ENCODE measurements around the gene NEGR1.

Gene NEGR1

DNA sequence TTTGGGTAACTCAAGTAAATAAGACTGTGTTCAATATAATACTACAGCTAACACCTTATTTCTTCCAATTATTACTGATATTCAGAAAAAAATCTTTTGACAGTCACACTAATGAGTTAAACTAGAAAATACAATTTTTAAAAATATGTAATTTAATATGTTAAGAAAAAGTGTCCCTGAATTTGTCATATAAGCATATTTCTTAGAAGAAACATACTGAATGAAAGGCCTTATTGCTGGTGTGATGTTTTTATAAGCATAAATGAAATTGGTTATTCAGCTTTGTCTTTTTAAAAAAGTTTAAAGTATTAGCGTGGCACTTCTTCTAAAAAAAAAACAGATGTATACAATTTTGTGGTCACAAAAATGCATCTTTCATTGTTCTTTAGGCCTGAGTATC lies 267.3 kb downstream of the NEGR1 start:
- DNase-seq: no peak

DNA sequence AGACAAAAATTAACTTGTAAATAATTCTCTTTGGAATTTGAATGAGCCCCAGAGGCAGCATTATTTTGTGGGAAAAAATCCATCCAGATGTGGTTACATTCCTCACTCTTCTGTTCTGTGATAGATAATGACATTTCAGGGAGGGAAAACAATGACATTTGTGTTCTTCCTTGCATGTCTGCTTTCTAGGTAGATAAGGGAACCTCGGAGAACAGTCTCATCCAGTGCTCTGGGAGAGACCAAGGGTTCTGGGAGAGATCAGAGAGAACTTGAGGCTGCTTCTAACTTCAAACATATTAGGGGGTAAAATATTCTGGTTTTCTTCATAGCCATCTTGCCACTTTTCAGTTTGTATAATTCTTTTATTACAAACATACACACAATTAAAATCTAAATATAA lies 269.2 kb downstream of the NEGR1 start:
- no peak for DNase-seq

DNA sequence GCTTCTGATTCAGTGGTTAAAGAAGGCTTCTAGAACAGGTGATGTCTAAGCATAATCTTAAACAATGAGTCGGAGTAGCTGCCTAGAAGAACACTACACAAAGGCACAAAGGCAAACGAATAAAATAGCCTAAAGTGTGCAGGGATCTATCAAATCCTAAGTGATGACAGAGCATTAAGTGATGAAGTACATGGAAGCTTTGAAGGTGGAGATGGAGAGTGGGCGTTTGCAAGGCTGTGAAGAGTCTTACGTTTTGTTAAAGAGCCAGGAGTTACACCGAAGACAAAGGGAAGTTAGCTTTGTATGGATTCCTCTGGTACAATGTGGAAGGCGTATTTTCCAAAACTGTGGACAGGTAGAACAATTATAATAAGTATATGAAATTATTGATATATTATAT lies 270.6 kb downstream of the NEGR1 start:
- DNase-seq: no peak

- DNase-seq: no peak
Observed at GRCh38 chr1:72010094-72010431, 272.3 kb downstream of the NEGR1 start.

GRCh38 chr1:72009173-72010093 lies 272.9 kb downstream of the NEGR1 start:
- DNase-seq: no peak

- DNase-seq: no peak
Observed at GRCh38 chr1:72007312-72007711, 275.0 kb downstream of the NEGR1 start.

DNA sequence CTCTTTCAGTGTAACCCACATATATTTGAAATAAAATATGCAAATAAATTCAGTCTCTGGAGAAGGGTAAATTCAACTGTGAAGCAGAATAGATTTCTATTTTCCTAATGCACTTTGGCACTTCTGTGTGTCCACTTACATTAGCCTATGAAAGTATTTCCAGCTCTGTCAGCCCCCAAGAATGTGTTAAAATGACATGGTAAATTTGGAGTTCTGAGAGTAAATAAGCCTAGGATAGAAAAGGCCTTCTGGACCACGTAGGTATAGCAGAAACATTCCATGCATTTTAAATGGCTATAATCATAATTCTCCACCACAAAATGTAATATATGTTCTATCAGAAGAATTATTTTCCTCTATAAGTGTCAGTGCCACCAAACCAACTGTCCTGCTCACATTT lies 276.2 kb downstream of the NEGR1 start:
- no peak for DNase-seq

DNA sequence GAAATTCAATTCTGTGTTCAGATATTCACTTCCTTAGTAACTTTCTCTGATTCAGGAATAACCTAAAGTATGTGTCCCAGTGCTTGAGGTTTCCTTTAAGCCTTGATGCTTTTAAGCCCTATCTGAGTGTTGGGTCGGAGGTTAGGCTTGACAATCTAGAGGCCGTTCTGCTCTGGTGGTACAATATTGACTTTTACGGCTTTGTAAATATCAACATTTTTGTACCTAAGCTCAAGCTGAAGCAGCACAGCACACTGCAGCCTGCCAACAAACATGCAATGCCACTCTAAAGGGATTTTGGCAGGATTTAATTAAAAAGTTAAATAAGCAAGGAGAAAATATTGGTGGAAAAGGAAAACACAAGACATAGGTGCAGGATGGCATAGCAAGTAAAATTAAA lies 279.2 kb downstream of the NEGR1 start:
- no peak for DNase-seq

DNA sequence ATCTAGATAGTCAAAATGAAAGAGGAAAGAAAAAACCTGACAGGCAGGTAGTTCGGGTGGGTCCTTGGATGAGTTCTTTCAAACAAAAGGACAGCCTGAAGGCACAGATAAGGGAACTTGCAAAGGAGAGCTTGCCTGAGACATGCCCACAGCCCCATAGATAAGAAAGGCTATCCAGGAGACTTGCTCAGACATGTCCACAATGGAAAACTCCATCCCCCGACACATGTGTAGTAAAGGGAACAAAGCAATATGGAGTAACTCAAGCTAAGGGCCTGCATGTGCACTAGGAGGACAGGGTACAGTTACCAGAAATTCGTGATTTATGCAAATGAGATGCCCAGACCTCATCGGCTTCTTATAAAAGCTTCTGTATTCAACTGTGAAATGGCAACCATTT lies 281.5 kb downstream of the NEGR1 start:
- DNase-seq: no peak

DNA sequence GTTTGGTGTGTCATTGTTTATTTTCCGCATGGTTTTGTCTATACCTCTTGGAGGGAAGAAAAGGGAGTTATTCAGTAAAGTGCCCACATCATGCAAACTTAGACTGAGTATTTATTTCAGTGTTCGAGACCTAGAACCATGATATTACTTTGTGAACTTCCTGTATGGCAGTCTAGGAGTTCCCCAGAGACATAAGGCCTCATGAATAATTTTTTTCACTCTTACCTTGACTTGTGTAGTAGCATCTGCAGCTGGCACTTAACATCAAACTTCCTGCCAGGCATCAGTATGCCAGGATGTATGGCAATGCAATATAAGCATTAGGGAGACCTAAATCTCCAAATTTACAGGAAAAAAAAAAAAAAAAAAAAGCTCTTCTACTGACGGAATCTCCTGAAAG lies 287.7 kb downstream of the NEGR1 start:
- no peak for DNase-seq

DNA sequence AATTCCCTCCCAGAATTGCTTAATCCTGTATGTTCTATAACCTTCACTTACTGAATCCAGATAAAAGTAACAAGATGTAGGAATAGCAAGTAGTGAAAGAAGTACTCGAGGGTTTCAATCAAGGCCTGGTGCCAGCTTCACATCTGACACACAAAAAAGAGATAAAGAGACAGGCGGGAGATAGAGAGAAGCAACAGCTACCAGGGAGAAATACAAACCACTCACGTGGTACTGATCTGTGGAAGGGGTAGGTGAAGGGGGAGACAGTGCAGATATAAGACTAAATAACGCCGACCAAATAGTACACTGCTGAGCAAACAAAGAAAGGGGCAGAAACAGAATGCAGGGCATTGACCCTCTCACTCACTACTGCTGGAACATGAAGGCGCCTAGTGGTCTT lies 295.2 kb downstream of the NEGR1 start:
- no peak for DNase-seq

- DNase-seq: no peak
Observed at GRCh38 chr1:71986160-71986559, 296.2 kb downstream of the NEGR1 start.

- DNase-seq: no peak
Observed at GRCh38 chr1:71980556-71980955, 301.8 kb downstream of the NEGR1 start.

GRCh38 chr1:71979882-71980281 lies 302.5 kb downstream of the NEGR1 start:
- no peak for DNase-seq

GRCh38 chr1:71967670-71968069 lies 314.7 kb downstream of the NEGR1 start:
- no peak for DNase-seq

DNA sequence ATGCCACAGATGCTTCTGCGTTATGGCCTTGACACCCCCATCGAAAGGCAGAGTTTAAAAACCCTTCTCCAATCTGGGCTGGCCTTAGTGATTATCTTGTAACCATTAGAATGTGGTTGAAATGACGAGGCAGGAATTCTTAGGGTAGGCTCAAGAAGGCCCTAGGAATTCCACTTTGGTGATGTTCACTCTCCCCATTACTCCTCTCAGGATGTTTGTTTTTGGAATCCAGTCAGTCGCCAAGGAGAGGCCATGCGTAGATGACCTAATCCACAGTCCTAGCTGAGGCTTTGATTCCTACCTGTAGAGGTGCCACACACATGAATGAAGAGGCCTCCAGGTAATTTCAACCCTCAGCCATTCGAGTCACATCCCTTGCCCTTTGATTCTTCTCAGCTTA lies 318.2 kb downstream of the NEGR1 start:
- no peak for DNase-seq

- no peak for DNase-seq
Observed at GRCh38 chr1:71956613-71957285, 325.6 kb downstream of the NEGR1 start.

DNA sequence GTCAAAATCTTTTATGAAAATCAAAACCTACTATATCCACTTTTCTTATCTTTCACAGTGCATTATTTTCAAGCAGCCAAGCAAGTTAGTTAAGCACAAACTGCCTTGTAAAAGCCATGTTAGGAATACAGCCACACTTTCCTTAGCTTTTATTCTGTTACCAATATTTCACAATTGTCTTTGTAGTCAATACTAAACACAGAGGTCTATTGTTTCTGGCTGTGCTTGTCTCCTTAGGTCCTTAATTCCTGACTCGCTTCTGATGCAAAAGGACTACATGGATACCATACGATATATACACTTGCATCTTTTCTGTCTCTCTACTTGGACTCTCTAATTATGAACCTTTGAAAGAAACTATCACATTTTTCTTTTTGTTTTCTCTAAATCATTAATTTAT lies 331.8 kb downstream of the NEGR1 start:
- DNase-seq: no peak

DNA sequence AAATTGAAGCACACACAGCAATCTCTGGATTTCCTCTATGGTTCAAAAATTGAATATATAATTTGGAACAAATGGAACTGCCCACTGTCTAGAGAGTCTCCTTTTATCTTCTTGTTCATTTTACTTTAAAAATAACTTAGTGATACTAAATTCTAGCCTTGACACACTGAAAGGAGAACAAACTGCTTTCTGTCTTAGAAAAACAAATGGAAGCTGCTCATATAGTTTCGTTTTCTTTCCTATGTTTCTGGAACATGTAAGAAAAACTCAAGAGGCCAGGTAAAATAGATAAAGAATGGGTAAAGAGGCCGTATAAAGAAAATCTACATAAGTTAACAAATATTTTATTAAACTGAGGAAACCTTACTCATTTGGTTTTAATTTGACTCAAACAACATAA lies 332.7 kb downstream of the NEGR1 start:
- DNase-seq: no peak

DNA sequence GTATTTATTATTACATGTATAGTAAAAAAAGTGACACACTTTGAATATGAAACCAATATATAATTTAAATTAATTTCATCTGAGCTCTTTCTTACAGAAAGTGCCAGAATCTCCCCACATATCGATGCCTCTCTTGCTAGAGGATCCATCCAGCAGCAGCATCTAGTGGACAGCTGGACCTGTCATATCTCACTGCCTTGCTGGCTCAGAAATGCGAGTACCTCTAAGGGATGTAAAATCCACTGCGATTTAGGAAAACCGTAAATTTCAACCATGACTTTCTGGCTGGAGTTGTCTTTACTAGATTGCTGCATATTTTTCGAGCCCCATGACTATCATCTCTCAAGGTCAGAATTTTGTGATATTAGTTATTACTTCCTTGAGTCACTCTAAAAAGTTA lies 333.8 kb downstream of the NEGR1 start:
- DNase-seq: no peak

DNA sequence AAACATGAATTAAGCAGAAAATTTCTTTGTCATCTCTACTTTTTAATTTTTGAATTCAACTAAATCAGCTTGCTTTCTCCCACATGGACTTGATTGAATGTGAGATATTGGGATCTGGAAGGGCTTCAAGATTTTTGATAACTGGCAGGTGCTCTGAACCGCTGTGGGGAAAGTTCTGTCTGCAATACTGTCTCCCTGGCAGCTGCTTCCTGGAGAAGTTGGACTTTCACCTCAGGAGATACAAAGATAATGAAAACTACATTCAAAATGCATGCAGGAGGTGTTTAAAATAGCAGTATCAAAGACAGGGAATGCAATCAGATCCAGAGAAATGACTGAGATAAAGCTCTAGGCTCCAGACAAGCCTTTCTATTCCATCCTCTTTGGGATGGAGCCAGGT lies 338.3 kb downstream of the NEGR1 start:
- no peak for DNase-seq

DNA sequence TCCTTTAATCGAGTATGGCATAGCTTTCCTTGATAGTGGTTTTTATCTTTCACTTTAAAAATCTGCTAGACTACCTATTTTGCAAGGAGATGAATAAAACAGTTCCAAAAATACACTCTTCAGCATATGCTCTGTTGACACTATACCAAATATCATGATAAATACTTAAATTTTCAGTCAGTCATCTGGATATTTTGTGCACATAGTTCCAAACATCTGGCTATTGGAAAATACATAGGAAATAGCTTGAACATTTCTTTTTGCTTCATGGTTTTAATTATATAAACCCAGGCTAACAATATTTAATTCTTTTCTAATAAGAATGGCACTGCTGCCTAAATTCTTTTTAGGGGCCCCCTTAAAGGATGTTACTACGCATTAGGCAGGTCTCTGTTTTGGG lies 342.1 kb downstream of the NEGR1 start:
- DNase-seq: no peak

GRCh38 chr1:71930511-71930910 lies 351.8 kb downstream of the NEGR1 start:
- no peak for DNase-seq

DNA sequence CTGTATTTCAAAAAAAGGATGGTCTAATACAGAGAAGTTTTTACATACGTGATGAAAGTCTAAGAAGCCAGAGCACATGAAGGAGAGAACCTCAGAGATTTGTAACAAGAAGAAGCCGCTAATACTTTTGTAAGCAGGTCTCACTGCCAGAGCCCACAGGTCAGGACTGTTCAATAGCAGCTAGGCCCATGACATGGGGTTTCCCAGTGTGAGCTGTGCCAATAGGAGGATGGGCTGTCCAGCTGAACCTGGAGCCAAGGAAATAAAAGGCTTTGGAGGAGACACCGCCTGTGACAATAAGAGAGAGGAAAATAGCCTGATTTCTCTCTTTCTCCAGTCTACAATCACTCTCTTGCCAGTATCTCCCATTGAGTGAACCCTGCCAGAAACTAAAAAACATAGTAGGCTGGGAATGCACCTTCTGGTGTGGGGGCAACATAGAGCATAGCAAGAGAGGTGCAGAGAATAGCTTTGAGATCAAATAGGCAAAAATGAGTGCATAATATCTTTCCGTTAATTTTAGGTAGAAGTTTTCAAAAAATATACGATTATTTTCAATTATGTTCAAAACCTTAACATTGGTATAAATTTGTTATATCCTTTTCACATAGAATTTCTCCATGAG lies 360.3 kb downstream of the NEGR1 start:
- no peak for DNase-seq

All from AML-193 (cell line).